Tibial nerve (tissue), 4 donors: ENCODE data around the gene SCTR. TPM values are rescaled to one million over a fixed set of nuclear protein-coding genes. Genes with fewer than 3 reads are reported as not detected.

ENCODE experiments used
- DNase-seq, 2 donors: peaks; one replicate each; pipeline ENCODE4 v3.0.0-alpha.2; 2019; ENCODE audit warnings: low spot score in 2 of 2
- H3K27ac ChIP-seq, 4 donors: fragments of 200-600 bp; sonication (generic) in 3 of 4; one replicate each; pipeline ENCODE4 v1.5.1; 2017 to 2019; ENCODE audit warnings: mild to moderate bottlenecking in 1 of 4
- H3K27me3 ChIP-seq, 2 donors: fragments of 200-600 bp; sonication (generic) in 1 of 2; one replicate each; pipeline versions ENCODE4 v1.5.1 to v1.6.0; 2017 to 2019
- H3K36me3 ChIP-seq, 3 donors: fragments of 200-600 bp; sonication (generic); one replicate each; pipeline ENCODE4 v1.5.1; 2018 to 2019
- H3K4me1 ChIP-seq, 4 donors: fragments of 200-600 bp; sonication (generic) in 3 of 4; one replicate each; pipeline ENCODE4 v1.5.1; 2017 to 2019
- H3K4me3 ChIP-seq, 4 donors: fragments of 200-600 bp; sonication (generic) in 3 of 4; one replicate each; pipeline ENCODE4 v1.5.1; 2017 to 2019; ENCODE audit warnings: mild to moderate bottlenecking in 1 of 4, moderate library complexity in 1 of 4
- H3K9me3 ChIP-seq, 4 donors: fragments of 200-600 bp; sonication (generic) in 3 of 4; one replicate each; pipeline ENCODE4 v1.5.1; 2017 to 2019
- CTCF ChIP-seq, 5 experiments: fragments of 200-600 bp in 3 of 5; fragments of 450-650 bp in 2 of 5; sonication (generic) in 3 of 5; IDR thresholded peaks; one replicate each; pipeline ENCODE4 v1.5.1; 2016 to 2019; ENCODE audit warnings: antibody characterized with exemption in 5 of 5, mild to moderate bottlenecking in 3 of 5, moderate library complexity in 2 of 5
- EP300 ChIP-seq, 2 donors: sonication (generic); formaldehyde crosslinking; IDR thresholded peaks; one replicate each; pipeline ENCODE4 v1.6.1; 2017; ENCODE audit warnings: antibody characterized with exemption in 2 of 2, mild to moderate bottlenecking in 1 of 2
- POLR2A ChIP-seq, 2 donors: fragments of 450-650 bp; IDR thresholded peaks; one replicate each; pipeline ENCODE4 v1.6.1; 2017; ENCODE audit warnings: antibody characterized with exemption in 2 of 2, mild to moderate bottlenecking in 2 of 2, moderate library complexity in 2 of 2
- WGBS, 2 donors: methylation state at CpG; one replicate each; pipeline ENCODE4 v1.1.5; 2018; 5-methylcytosine and 5-hydroxymethylcytosine counted together
- total RNA-seq, 4 donors: library from RNA; depleted of rRNA; stranded (reverse); fragments of >200 nt; gene quantifications; one replicate each; pipeline ENCODE4 v1.1.0, GENCODE V29; 2016

The SCTR gene
- total RNA-seq, 4 donors from 2014 or later, result not detected

GRCh38 chr2:119433636-119434327, 90.5 kb downstream of the SCTR start:
- H3K27ac ChIP-seq, result peak overlapping the region in 1 of 4 donors; percentile 79
- no peaks in the 10 kb centered on the region for H3K9me3 ChIP-seq
- TF ChIP-seq POLR2A (IDR thresholded peaks at IDR 0.05) (no peak), EP300 (IDR thresholded peaks at IDR 0.05) (no peak), CTCF (IDR thresholded peaks at IDR 0.05) (no peak)
- WGBS, 2 donors, result 86 to 87% methylated on average over 10 of the region's 10 CpGs
- H3K36me3 ChIP-seq, result peaks cover 0 to 9% (median 0%) of the 10 kb centered on the region in 3 donors
- H3K4me3 ChIP-seq, result no peak overlapping the region
- DNase-seq, result no peak
- H3K4me1 ChIP-seq, result peaks cover 0 to 46% (median 8%) of the 10 kb centered on the region in 4 donors
- no peaks in the 10 kb centered on the region for H3K27me3 ChIP-seq

- Histone ChIP-seq H3K27me3 (no peaks in the 10 kb centered on the region), H3K4me1 (peaks cover 0 to 46% (median 8%) of the 10 kb centered on the region in 4 donors), H3K36me3 (peaks cover 0 to 9% (median 0%) of the 10 kb centered on the region in 3 donors), H3K27ac (peak overlapping the region in 2 of 4 donors; percentile 76 to 79), H3K4me3 (peak overlapping the region in 2 of 4 donors; percentile 54 to 67), H3K9me3 (no peaks in the 10 kb centered on the region)
- 94% methylated on average over 17 of the region's 17 CpGs for WGBS, 2 donors
- TF ChIP-seq EP300 (IDR thresholded peaks at IDR 0.05) (no peak), CTCF (IDR thresholded peaks at IDR 0.05) (no peak), POLR2A (IDR thresholded peaks at IDR 0.05) (no peak)
- no peak for DNase-seq
These were observed 91.3 kb downstream of the SCTR start for GRCh38 chr2:119432851-119433522.

GRCh38 chr2:119431976-119432850, 92.1 kb downstream of the SCTR start:
- Histone ChIP-seq H3K27ac (peak overlapping the region in 3 of 4 donors; percentile 64 to 79 (median 76)), H3K36me3 (peaks cover 0 to 6% (median 0%) of the 10 kb centered on the region in 3 donors), H3K4me1 (peaks cover 0 to 51% (median 10%) of the 10 kb centered on the region in 4 donors), H3K9me3 (no peaks in the 10 kb centered on the region), H3K4me3 (peak overlapping the region; percentile 33 to 67 (median 50)), H3K27me3 (no peaks in the 10 kb centered on the region)
- no peak for DNase-seq
- 7 to 12% methylated on average over 36 to 39 of the region's 53 CpGs for WGBS, 2 donors
- no peak for TF ChIP-seq EP300 (IDR thresholded peaks at IDR 0.05)

- Histone ChIP-seq H3K27ac (peak within 1 kb of the TSS in 3 of 4 donors; percentile 64 to 79 (median 76)), H3K4me3 (peak within 1 kb of the TSS; percentile 33 to 67 (median 50)), H3K27me3 (no peaks in the 10 kb centered on the region), H3K9me3 (no peaks in the 10 kb centered on the region), H3K36me3 (no peaks in the 10 kb centered on the region), H3K4me1 (peaks cover 0 to 59% (median 15%) of the 10 kb centered on the region in 4 donors)
- WGBS, 2 donors, result 8 to 10% methylated on average over 18 to 35 of the region's 72 CpGs
- TF ChIP-seq EP300 (IDR thresholded peaks at IDR 0.05), result no peak
- no peak for TF ChIP-seq POLR2A (IDR thresholded peaks at IDR 0.05)
- TF ChIP-seq CTCF (IDR thresholded peaks at IDR 0.05), result no peak
- no peak for DNase-seq
These were observed 92.9 kb downstream of the SCTR start, which contains the start of gene TMEM37 for GRCh38 chr2:119431155-119431975. Gene TMEM37, plus strand, starts transcription at chr2:119431854. Its CDS starts 50 bp downstream, at chr2:119431904.
